SK-N-SH (cell line): ENCODE results near the gene METTL9.
A peak's percentile ranks its signal among the peaks of the same experiment; 100 is the strongest.

Source experiments
- CTCF ChIP-seq: fragments of 200-600 bp; sonication (generic); IDR thresholded peaks from 2 replicates; pipeline ENCODE4 v1.6.1; 2017; ENCODE audit warnings: antibody characterized with exemption, mild to moderate bottlenecking, moderate library complexity
- YY1 ChIP-seq: IDR thresholded peaks from 2 replicates; pipeline ENCODE4 v1.4.0; 2012; ENCODE audit warnings: low read depth, mild to moderate bottlenecking
- TF ChIP-seq, protein P1 (sequence below): IDR thresholded peaks from 2 replicates; pipeline ENCODE4 v1.6.1; 2012; ENCODE audit warnings: mild to moderate bottlenecking, low read depth, low read length, moderate library complexity

DNA sequence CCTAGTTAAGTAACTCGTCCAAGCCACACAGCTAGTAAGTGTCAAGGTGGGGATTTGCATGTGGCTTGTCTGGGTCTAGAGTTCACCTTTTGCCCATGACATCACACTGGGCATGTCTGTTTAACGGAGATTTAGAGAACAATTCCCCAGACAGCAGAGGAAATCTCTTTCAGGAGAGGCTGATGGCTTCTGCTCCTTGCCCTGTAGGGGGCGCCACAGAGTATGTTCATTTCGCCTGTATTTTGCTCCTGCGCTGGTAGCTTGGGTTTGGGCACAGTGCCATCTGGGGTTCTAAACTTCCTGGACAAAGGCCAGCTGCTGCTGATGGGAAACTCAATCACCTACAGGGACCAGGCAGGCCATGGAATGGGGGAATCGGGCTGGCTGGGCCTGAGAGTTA, 84.8 kb downstream of the METTL9 start:
- TF ChIP-seq CTCF: peak; percentile 59
- TF ChIP-seq, protein P1, sequence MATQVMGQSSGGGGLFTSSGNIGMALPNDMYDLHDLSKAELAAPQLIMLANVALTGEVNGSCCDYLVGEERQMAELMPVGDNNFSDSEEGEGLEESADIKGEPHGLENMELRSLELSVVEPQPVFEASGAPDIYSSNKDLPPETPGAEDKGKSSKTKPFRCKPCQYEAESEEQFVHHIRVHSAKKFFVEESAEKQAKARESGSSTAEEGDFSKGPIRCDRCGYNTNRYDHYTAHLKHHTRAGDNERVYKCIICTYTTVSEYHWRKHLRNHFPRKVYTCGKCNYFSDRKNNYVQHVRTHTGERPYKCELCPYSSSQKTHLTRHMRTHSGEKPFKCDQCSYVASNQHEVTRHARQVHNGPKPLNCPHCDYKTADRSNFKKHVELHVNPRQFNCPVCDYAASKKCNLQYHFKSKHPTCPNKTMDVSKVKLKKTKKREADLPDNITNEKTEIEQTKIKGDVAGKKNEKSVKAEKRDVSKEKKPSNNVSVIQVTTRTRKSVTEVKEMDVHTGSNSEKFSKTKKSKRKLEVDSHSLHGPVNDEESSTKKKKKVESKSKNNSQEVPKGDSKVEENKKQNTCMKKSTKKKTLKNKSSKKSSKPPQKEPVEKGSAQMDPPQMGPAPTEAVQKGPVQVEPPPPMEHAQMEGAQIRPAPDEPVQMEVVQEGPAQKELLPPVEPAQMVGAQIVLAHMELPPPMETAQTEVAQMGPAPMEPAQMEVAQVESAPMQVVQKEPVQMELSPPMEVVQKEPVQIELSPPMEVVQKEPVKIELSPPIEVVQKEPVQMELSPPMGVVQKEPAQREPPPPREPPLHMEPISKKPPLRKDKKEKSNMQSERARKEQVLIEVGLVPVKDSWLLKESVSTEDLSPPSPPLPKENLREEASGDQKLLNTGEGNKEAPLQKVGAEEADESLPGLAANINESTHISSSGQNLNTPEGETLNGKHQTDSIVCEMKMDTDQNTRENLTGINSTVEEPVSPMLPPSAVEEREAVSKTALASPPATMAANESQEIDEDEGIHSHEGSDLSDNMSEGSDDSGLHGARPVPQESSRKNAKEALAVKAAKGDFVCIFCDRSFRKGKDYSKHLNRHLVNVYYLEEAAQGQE: no peak
- TF ChIP-seq YY1: no peak
